KMS-11 (cell line): ENCODE results near the gene LAG3.

Experiments used
- H2AFZ ChIP-seq: fragments of 200-600 bp; sonication (generic); 2 replicates; pipeline ENCODE4 v1.6.1; 2016; ENCODE audit warnings: antibody characterized with exemption, mixed run types, low read depth
- H3K27ac ChIP-seq: fragments of 200-600 bp; sonication (generic); 2 replicates; pipeline ENCODE4 v1.6.1; 2016; ENCODE audit warnings: mild to moderate bottlenecking, mixed run types
- H3K27me3 ChIP-seq: fragments of 200-600 bp; sonication (generic); 2 replicates; pipeline ENCODE4 v1.6.1; 2017; ENCODE audit warnings: mild to moderate bottlenecking, low read depth, mixed run types, moderate library complexity; ENCODE audit not compliant: insufficient read depth
- H3K36me3 ChIP-seq: fragments of 200-600 bp; sonication (generic); 2 replicates; pipeline ENCODE4 v1.6.1; 2017; ENCODE audit warnings: mild to moderate bottlenecking, mixed run types; ENCODE audit not compliant: insufficient read depth
- H3K4me1 ChIP-seq: fragments of 200-600 bp; sonication (generic); 2 replicates; pipeline ENCODE4 v1.6.1; 2016; ENCODE audit warnings: mild to moderate bottlenecking, low read depth, mixed run types; ENCODE audit not compliant: poor library complexity, severe bottlenecking
- H3K4me2 ChIP-seq: fragments of 200-600 bp; sonication (generic); 2 replicates; pipeline ENCODE4 v1.7.0; 2016; ENCODE audit warnings: mild to moderate bottlenecking, mixed run types
- H3K4me3 ChIP-seq: fragments of 200-600 bp; sonication (generic); IDR thresholded peaks from 2 replicates; pipeline ENCODE4 v1.6.1; 2017; ENCODE audit warnings: low read depth, low read length, mixed read lengths; ENCODE audit not compliant: insufficient read depth
- H3K79me2 ChIP-seq: fragments of 200-600 bp; sonication (generic); 2 replicates; pipeline ENCODE4 v1.6.1; 2016; ENCODE audit warnings: low read depth, mixed run types; ENCODE audit not compliant: insufficient read depth
- H3K9ac ChIP-seq: fragments of 200-600 bp; sonication (generic); 2 replicates; pipeline ENCODE4 v1.6.1; 2016; ENCODE audit warnings: mild to moderate bottlenecking, mixed run types
- H4K20me1 ChIP-seq: fragments of 200-600 bp; sonication (generic); 2 replicates; pipeline ENCODE4 v1.6.1; 2016; ENCODE audit warnings: mild to moderate bottlenecking, mixed run types; ENCODE audit not compliant: insufficient read depth
- CTCF ChIP-seq: fragments of 200-600 bp; sonication (generic); conservative IDR thresholded peaks from 2 replicates; pipeline ENCODE4 v1.6.1; 2017; ENCODE audit warnings: low read depth, mild to moderate bottlenecking, antibody characterized with exemption, low read length, moderate library complexity, mixed read lengths

Gene LAG3

GRCh38 chr12:6751767-6752166, 20.6 kb upstream of the LAG3 start:
- TF ChIP-seq CTCF, result no peak
- Histone ChIP-seq H3K4me1 (peaks cover 12% of the 10 kb centered on the region), H3K36me3 (no peaks in the 10 kb centered on the region), H2AFZ (no peak overlapping the region), H3K4me2 (peak overlapping the region; percentile 62), H3K4me3 (no peak overlapping the region), H3K9ac (no peak overlapping the region), H3K27ac (no peak overlapping the region), H3K27me3 (no peaks in the 10 kb centered on the region), H3K79me2 (peaks cover 8% of the 10 kb centered on the region; the same call in 1 of the 2 replicates), H4K20me1 (no peaks in the 10 kb centered on the region)

- H3K36me3 ChIP-seq, result no peaks in the 10 kb centered on the region
- no peak for TF ChIP-seq CTCF
- H3K27me3 ChIP-seq, result no peaks in the 10 kb centered on the region
- H3K79me2 ChIP-seq, result peaks cover 8% of the 10 kb centered on the region; the same call in 1 of the 2 replicates
- H3K4me3 ChIP-seq, result no peak overlapping the region
- H3K9ac ChIP-seq, result peak overlapping the region; percentile 73
- H4K20me1 ChIP-seq, result no peaks in the 10 kb centered on the region
- H3K27ac ChIP-seq, result peak overlapping the region; percentile 74
- H2AFZ ChIP-seq, result peak overlapping the region; percentile 65
- peak overlapping the region; percentile 62 for H3K4me2 ChIP-seq
- H3K4me1 ChIP-seq, result peaks cover 12% of the 10 kb centered on the region
These were observed 20.0 kb upstream of the LAG3 start for GRCh38 chr12:6752167-6752920.

- no peak within 1 kb of the TSS for H3K4me3 ChIP-seq
- H3K79me2 ChIP-seq, result peaks cover 8% of the 10 kb centered on the region; the same call in 1 of the 2 replicates
- no peak for TF ChIP-seq CTCF
- peak within 1 kb of the TSS; percentile 74 for H3K27ac ChIP-seq
- no peaks in the 10 kb centered on the region for H4K20me1 ChIP-seq
- H3K9ac ChIP-seq, result peak within 1 kb of the TSS; percentile 73
- H3K4me2 ChIP-seq, result peak within 1 kb of the TSS; percentile 76
- peaks cover 12% of the 10 kb centered on the region for H3K4me1 ChIP-seq
- no peaks in the 10 kb centered on the region for H3K36me3 ChIP-seq
- peak within 1 kb of the TSS; percentile 65 for H2AFZ ChIP-seq
- H3K27me3 ChIP-seq, result no peaks in the 10 kb centered on the region
These were observed 19.2 kb upstream of the LAG3 start, which contains the start of gene MLF2 for GRCh38 chr12:6752921-6753771. Gene MLF2 (minus strand): TSS chr12:6753141. CDS start chr12:6752334, 807 bp downstream.

- peak; percentile 87 for TF ChIP-seq CTCF
- H2AFZ ChIP-seq, result peak overlapping the region; percentile 35; the same call in 1 of the 2 replicates
- peaks cover 12% of the 10 kb centered on the region for H3K4me1 ChIP-seq
- H4K20me1 ChIP-seq, result no peaks in the 10 kb centered on the region
- H3K36me3 ChIP-seq, result no peaks in the 10 kb centered on the region
- no peak overlapping the region for H3K4me3 ChIP-seq
- no peak overlapping the region for H3K27ac ChIP-seq
- no peak overlapping the region for H3K9ac ChIP-seq
- H3K79me2 ChIP-seq, result peaks cover 8% of the 10 kb centered on the region; the same call in 1 of the 2 replicates
- peak overlapping the region; percentile 20; the same call in 1 of the 2 replicates for H3K4me2 ChIP-seq
- no peaks in the 10 kb centered on the region for H3K27me3 ChIP-seq
These were observed 18.5 kb upstream of the LAG3 start for GRCh38 chr12:6753772-6754356.
